Measurements from ENCODE around the gene STK10.
A peak's percentile ranks its signal among the peaks of the same experiment; 100 is the strongest.

Gene STK10

DNA sequence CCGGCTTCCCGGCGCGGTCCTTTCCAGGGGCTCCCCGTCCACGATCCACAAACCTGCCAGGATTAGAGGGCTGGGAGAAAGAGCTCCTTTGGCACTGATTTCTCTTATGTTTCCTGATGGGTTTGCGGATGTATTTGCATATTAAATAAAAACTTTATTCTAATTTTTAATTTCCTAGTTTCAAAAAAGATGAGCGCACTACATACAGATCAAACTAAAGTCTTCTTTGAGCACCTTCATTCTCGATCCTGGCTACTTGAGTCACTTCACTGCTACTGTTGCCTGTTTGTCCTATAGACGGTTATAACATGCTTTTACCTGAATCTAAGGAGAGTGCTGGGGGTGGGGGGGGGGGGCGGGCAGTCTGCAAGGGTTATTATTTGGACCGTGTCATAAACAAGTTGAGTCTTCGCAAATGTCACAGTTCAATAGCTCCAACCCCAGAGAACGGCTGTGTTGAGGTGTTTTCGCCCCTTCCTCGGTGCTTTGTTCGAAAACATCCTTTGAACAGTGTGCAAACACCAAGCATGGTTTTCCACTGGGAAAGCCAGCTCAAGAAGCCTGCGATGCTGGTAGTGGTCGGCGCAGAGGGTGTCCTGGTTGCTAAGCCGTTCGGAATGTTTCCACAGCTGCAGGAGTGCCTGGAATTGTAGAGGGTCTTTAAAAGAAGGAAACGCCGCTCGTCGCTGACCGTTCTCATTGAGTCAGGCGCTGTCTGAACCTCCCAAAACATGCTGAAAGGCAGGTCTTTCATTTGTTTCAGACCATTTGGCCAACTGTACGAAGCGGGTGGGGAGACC, 1.1 kb upstream of the STK10 start:
- H3K9me2 ChIP-seq (replicated peaks; ENCODE audit: low read depth, low read length) = no peaks in the 10 kb centered on the region
- peaks cover 22% of the 10 kb centered on the region for H4K20me1 ChIP-seq (ENCODE audit: insufficient read depth, low read length, poor library complexity, severe bottlenecking)
- peaks cover 9% of the 10 kb centered on the region for H3K4me1 ChIP-seq (ENCODE audit: insufficient read depth, low read length, poor library complexity, severe bottlenecking)
- peak overlapping the region; percentile 99 for H3K4me3 ChIP-seq (ENCODE audit: low read length, poor library complexity, severe bottlenecking)
- no peaks in the 10 kb centered on the region for H3K36me3 ChIP-seq (ENCODE audit: insufficient read depth, low read length)
- H3K9ac ChIP-seq (ENCODE audit: low read depth, low read length, poor library complexity, severe bottlenecking) = peak overlapping the region; percentile 62
- no peaks in the 10 kb centered on the region for H3F3A ChIP-seq (ENCODE audit: low read depth)
- peak overlapping the region; percentile 46 for H3K4me2 ChIP-seq (ENCODE audit: low read depth, low read length, poor library complexity, severe bottlenecking)
- no peak for TF ChIP-seq EZH2phosphoT487 (IDR thresholded peaks at IDR 0.05; ENCODE audit: borderline replicate concordance)
- TF ChIP-seq, protein P1, sequence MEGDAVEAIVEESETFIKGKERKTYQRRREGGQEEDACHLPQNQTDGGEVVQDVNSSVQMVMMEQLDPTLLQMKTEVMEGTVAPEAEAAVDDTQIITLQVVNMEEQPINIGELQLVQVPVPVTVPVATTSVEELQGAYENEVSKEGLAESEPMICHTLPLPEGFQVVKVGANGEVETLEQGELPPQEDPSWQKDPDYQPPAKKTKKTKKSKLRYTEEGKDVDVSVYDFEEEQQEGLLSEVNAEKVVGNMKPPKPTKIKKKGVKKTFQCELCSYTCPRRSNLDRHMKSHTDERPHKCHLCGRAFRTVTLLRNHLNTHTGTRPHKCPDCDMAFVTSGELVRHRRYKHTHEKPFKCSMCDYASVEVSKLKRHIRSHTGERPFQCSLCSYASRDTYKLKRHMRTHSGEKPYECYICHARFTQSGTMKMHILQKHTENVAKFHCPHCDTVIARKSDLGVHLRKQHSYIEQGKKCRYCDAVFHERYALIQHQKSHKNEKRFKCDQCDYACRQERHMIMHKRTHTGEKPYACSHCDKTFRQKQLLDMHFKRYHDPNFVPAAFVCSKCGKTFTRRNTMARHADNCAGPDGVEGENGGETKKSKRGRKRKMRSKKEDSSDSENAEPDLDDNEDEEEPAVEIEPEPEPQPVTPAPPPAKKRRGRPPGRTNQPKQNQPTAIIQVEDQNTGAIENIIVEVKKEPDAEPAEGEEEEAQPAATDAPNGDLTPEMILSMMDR (conservative IDR thresholded peaks at IDR 0.05; ENCODE audit: low read length) = no peak
- no peaks in the 10 kb centered on the region for H3K27me3 ChIP-seq (ENCODE audit: insufficient read depth, low read length, poor library complexity, severe bottlenecking)
- 0 out of 2 replicates have a peak overlapping the region, but pooled peaks have one; percentile 43 for H2AFZ ChIP-seq (ENCODE audit: low read length)
- H3K79me2 ChIP-seq (ENCODE audit: insufficient read depth, low read length) = peaks cover 38% of the 10 kb centered on the region
- no peaks in the 10 kb centered on the region for H3K9me3 ChIP-seq (ENCODE audit: insufficient read depth, low read depth, low read length)

- H4K20me1 ChIP-seq (ENCODE audit: insufficient read depth, low read length, poor library complexity, severe bottlenecking) = peaks cover 28% of the 10 kb centered on the region
- no peaks in the 10 kb centered on the region for H3K9me2 ChIP-seq (replicated peaks; ENCODE audit: low read depth, low read length)
- no peak for TF ChIP-seq EZH2phosphoT487 (IDR thresholded peaks at IDR 0.05; ENCODE audit: borderline replicate concordance)
- TF ChIP-seq, protein P1 (conservative IDR thresholded peaks at IDR 0.05; ENCODE audit: low read length) = no peak
- H3K36me3 ChIP-seq (ENCODE audit: insufficient read depth, low read length) = no peaks in the 10 kb centered on the region
- H3K79me2 ChIP-seq (ENCODE audit: insufficient read depth, low read length) = peaks cover 55% of the 10 kb centered on the region
- H3K27me3 ChIP-seq (ENCODE audit: insufficient read depth, low read length, poor library complexity, severe bottlenecking) = no peaks in the 10 kb centered on the region
- peaks cover 12% of the 10 kb centered on the region for H3K4me1 ChIP-seq (ENCODE audit: insufficient read depth, low read length, poor library complexity, severe bottlenecking)
- peak overlapping the region; percentile 94 for H3K4me2 ChIP-seq (ENCODE audit: low read depth, low read length, poor library complexity, severe bottlenecking)
- H3K4me3 ChIP-seq (ENCODE audit: low read length, poor library complexity, severe bottlenecking) = peak overlapping the region; percentile 99
- peak overlapping the region; percentile 60; the same call in 1 of the 2 replicates for H2AFZ ChIP-seq (ENCODE audit: low read length)
- no peaks in the 10 kb centered on the region for H3F3A ChIP-seq (ENCODE audit: low read depth)
- H3K9me3 ChIP-seq (ENCODE audit: insufficient read depth, low read depth, low read length) = no peaks in the 10 kb centered on the region
- H3K9ac ChIP-seq (ENCODE audit: low read depth, low read length, poor library complexity, severe bottlenecking) = peak overlapping the region; percentile 86
Measured at GRCh38 chr5:172187118-172188032, 649 bp downstream of the STK10 start.

GRCh38 chr5:172186114-172186695, 1.8 kb downstream of the STK10 start:
- Histone ChIP-seq H3F3A (ENCODE audit: low read depth) (no peaks in the 10 kb centered on the region), H3K79me2 (ENCODE audit: insufficient read depth, low read length) (peaks cover 67% of the 10 kb centered on the region), H3K9me2 (replicated peaks; ENCODE audit: low read depth, low read length) (no peaks in the 10 kb centered on the region), H3K9ac (ENCODE audit: low read depth, low read length, poor library complexity, severe bottlenecking) (peak overlapping the region; percentile 86), H3K4me2 (ENCODE audit: low read depth, low read length, poor library complexity, severe bottlenecking) (peak overlapping the region; percentile 94), H3K4me3 (ENCODE audit: low read length, poor library complexity, severe bottlenecking) (peak overlapping the region; percentile 99), H2AFZ (ENCODE audit: low read length) (no peak overlapping the region), H3K27me3 (ENCODE audit: insufficient read depth, low read length, poor library complexity, severe bottlenecking) (no peaks in the 10 kb centered on the region), H3K36me3 (ENCODE audit: insufficient read depth, low read length) (no peaks in the 10 kb centered on the region), H3K9me3 (ENCODE audit: insufficient read depth, low read depth, low read length) (no peaks in the 10 kb centered on the region), H4K20me1 (ENCODE audit: insufficient read depth, low read length, poor library complexity, severe bottlenecking) (peaks cover 28% of the 10 kb centered on the region), H3K4me1 (ENCODE audit: insufficient read depth, low read length, poor library complexity, severe bottlenecking) (peaks cover 12% of the 10 kb centered on the region)
- TF ChIP-seq, protein P1 (conservative IDR thresholded peaks at IDR 0.05; ENCODE audit: low read length) = no peak
- TF ChIP-seq EZH2phosphoT487 (IDR thresholded peaks at IDR 0.05; ENCODE audit: borderline replicate concordance) = no peak
